HG02610 (cell line): ENCODE results near the gene GNA12.
"Not testable (repeated sequence)": the region's sequence is repeated elsewhere in the genome, so short reads cannot be mapped to it uniquely, and the experiment has no call there.

Source experiments
- ATAC-seq: cut with Tn5 transposase; IDR thresholded peaks from one replicate; pipeline ENCODE4 v1.9.1; 2021; ENCODE audit warnings: mild to moderate bottlenecking, moderate library complexity; ENCODE audit not compliant: unreplicated experiment

The GNA12 gene

GRCh38 chr7:2701424-2701823, 142.7 kb downstream of the GNA12 start:
- no peak for ATAC-seq

- no peak for ATAC-seq
Measured at GRCh38 chr7:2700141-2700850, 143.8 kb downstream of the GNA12 start.

GRCh38 chr7:2699289-2699620, 144.9 kb downstream of the GNA12 start:
- no peak for ATAC-seq

GRCh38 chr7:2698581-2699288, 145.4 kb downstream of the GNA12 start:
- ATAC-seq: peak; percentile 97

- ATAC-seq: not testable (repeated sequence)
Measured at GRCh38 chr7:2694122-2694436, 150.0 kb downstream of the GNA12 start.

GRCh38 chr7:2693420-2694121, 150.5 kb downstream of the GNA12 start:
- not testable (repeated sequence) for ATAC-seq

- ATAC-seq: no peak
Measured at GRCh38 chr7:2692543-2692942, 151.6 kb downstream of the GNA12 start.

GRCh38 chr7:2691932-2692439, 152.1 kb downstream of the GNA12 start:
- not testable (repeated sequence) for ATAC-seq

GRCh38 chr7:2691011-2691707, 152.9 kb downstream of the GNA12 start:
- ATAC-seq: no peak

GRCh38 chr7:2689951-2690705, 154.0 kb downstream of the GNA12 start:
- ATAC-seq: no peak

GRCh38 chr7:2689343-2689847, 154.7 kb downstream of the GNA12 start:
- no peak for ATAC-seq

GRCh38 chr7:2688409-2689342, 155.4 kb downstream of the GNA12 start:
- ATAC-seq: peak; percentile 65

GRCh38 chr7:2687881-2688318, 156.2 kb downstream of the GNA12 start, which contains the start of gene AMZ1:
Gene AMZ1, plus strand, starts transcription at chr7:2688202. Its CDS starts 12,250 bp downstream, at chr7:2700452.
- ATAC-seq: no peak

GRCh38 chr7:2687338-2687869, 156.7 kb downstream of the GNA12 start:
- ATAC-seq: no peak

GRCh38 chr7:2686101-2686500, 158.0 kb downstream of the GNA12 start:
- ATAC-seq: no peak

GRCh38 chr7:2684501-2684900, 159.6 kb downstream of the GNA12 start:
- no peak for ATAC-seq

GRCh38 chr7:2681929-2682799, 161.9 kb downstream of the GNA12 start:
- no peak for ATAC-seq
